ENCODE measurements around the gene SLC10A7.

- TF ChIP-seq POLR2AphosphoS5 (IDR thresholded peaks at IDR 0.05; ENCODE audit: control insufficient read depth, insufficient read depth, low read depth, low read length) (peak; percentile 56), RFX7 (CRISPR knock-in tag; IDR thresholded peaks at IDR 0.05) (no peak), E2F4 (CRISPR knock-in tag; IDR thresholded peaks at IDR 0.05; ENCODE audit: low read depth) (no peak), BDP1 (IDR thresholded peaks at IDR 0.05; ENCODE audit: insufficient read depth, insufficient read length) (no peak), CBFB (CRISPR knock-in tag; IDR thresholded peaks at IDR 0.05) (no peak), ZNF655 (CRISPR knock-in tag; IDR thresholded peaks at IDR 0.05) (no peak), SNRNP70 (optimal IDR thresholded peaks at IDR 0.05; ENCODE audit: low read depth, low read length) (no peak)
These were observed 722 bp downstream of the SLC10A7 start for GRCh38 chr4:146520896-146521540.

Data from K562 (cell line).